GM21367 (cell line): ENCODE data around the gene TPD52L3.

Experiments
- ATAC-seq: cut with Tn5 transposase; IDR thresholded peaks from one replicate; pipeline ENCODE4 v1.9.1; 2021; ENCODE audit not compliant: unreplicated experiment

TPD52L3 gene

GRCh38 chr9:6328103-6328502, at the start of gene TPD52L3:
Gene TPD52L3 (plus strand): TSS chr9:6328375. CDS start chr9:6328596, 221 bp downstream.
- no peak for ATAC-seq

GRCh38 chr9:6301858-6302257, 26.3 kb upstream of the TPD52L3 start:
- ATAC-seq = no peak

GRCh38 chr9:6302417-6302816, 25.8 kb upstream of the TPD52L3 start:
- no peak for ATAC-seq

GRCh38 chr9:6304232-6304631, 23.9 kb upstream of the TPD52L3 start:
- ATAC-seq = no peak

GRCh38 chr9:6305954-6306563, 22.1 kb upstream of the TPD52L3 start:
- no peak for ATAC-seq

- no peak for ATAC-seq
These were observed 20.6 kb upstream of the TPD52L3 start for GRCh38 chr9:6307551-6308096.

- ATAC-seq = no peak
These were observed 2.9 kb downstream of the TPD52L3 start for GRCh38 chr9:6330958-6331634.

- no peak for ATAC-seq
These were observed 6.1 kb downstream of the TPD52L3 start for GRCh38 chr9:6334305-6334704.

- no peak for ATAC-seq
These were observed 20.6 kb downstream of the TPD52L3 start for GRCh38 chr9:6348766-6349165.

- ATAC-seq = no peak
These were observed 23.6 kb downstream of the TPD52L3 start for GRCh38 chr9:6351737-6352136.

- peak; percentile 75 for ATAC-seq
These were observed 26.0 kb downstream of the TPD52L3 start for GRCh38 chr9:6354072-6354686.

- no peak for ATAC-seq
These were observed 27.6 kb downstream of the TPD52L3 start for GRCh38 chr9:6355728-6356127.

GRCh38 chr9:6356441-6356840, 28.3 kb downstream of the TPD52L3 start:
- no peak for ATAC-seq

GRCh38 chr9:6356904-6357303, 28.7 kb downstream of the TPD52L3 start:
- no peak for ATAC-seq

GRCh38 chr9:6367128-6367890, 39.1 kb downstream of the TPD52L3 start:
- ATAC-seq = no peak

GRCh38 chr9:6368831-6369230, 40.7 kb downstream of the TPD52L3 start:
- ATAC-seq = no peak
